Stimulated activated CD8-positive, alpha-beta memory T cell treated with anti-CD3 and anti-CD28 coated beads, Interleukin-15, amount 100 ng/mL, for 4 hours (primary cell): ENCODE measurements around the gene SLC4A11.

Experiments
- DNase-seq, 2 donors: peaks; one replicate each; pipeline ENCODE4 v3.0.0-alpha.2; 2020; ENCODE audit warnings: low read depth in 2 of 2

SLC4A11 gene

GRCh38 chr20:3239026-3239866 lies at the start of gene SLC4A11:
Gene SLC4A11 (minus strand): TSS chr20:3239190. CDS start chr20:3239137, 53 bp downstream.
- DNase-seq: no peak

- DNase-seq: no peak
These were observed 44.3 kb upstream of the SLC4A11 start for GRCh38 chr20:3283222-3283820.

GRCh38 chr20:3282271-3283221 lies 43.6 kb upstream of the SLC4A11 start:
- DNase-seq: no peak

GRCh38 chr20:3281437-3281836 lies 42.4 kb upstream of the SLC4A11 start:
- no peak for DNase-seq

- DNase-seq: no peak
These were observed 40.8 kb upstream of the SLC4A11 start for GRCh38 chr20:3279761-3280160.

GRCh38 chr20:3277686-3278465 lies 38.9 kb upstream of the SLC4A11 start:
- no peak for DNase-seq

GRCh38 chr20:3276680-3277015 lies 37.7 kb upstream of the SLC4A11 start:
- no peak for DNase-seq

GRCh38 chr20:3275966-3276679 lies 37.1 kb upstream of the SLC4A11 start:
- DNase-seq: no peak

- no peak for DNase-seq
These were observed 36.3 kb upstream of the SLC4A11 start for GRCh38 chr20:3275064-3275935.

GRCh38 chr20:3273371-3273770 lies 34.4 kb upstream of the SLC4A11 start:
- no peak for DNase-seq

- DNase-seq: no peak
These were observed 31.1 kb upstream of the SLC4A11 start for GRCh38 chr20:3270051-3270450.

- no peak for DNase-seq
These were observed 23.6 kb upstream of the SLC4A11 start for GRCh38 chr20:3262566-3262965.

GRCh38 chr20:3258429-3258828 lies 19.4 kb upstream of the SLC4A11 start:
- no peak for DNase-seq

- DNase-seq: no peak
These were observed 16.7 kb upstream of the SLC4A11 start for GRCh38 chr20:3255728-3256127.

- DNase-seq: no peak
These were observed 12.8 kb upstream of the SLC4A11 start for GRCh38 chr20:3251806-3252205.

GRCh38 chr20:3250091-3250504 lies 11.1 kb upstream of the SLC4A11 start:
- no peak for DNase-seq

GRCh38 chr20:3248993-3249347 lies 10.0 kb upstream of the SLC4A11 start:
- no peak for DNase-seq

GRCh38 chr20:3248167-3248992 lies 9.4 kb upstream of the SLC4A11 start:
- DNase-seq: no peak

GRCh38 chr20:3247638-3248037 lies 8.6 kb upstream of the SLC4A11 start:
- no peak for DNase-seq
